Subcutaneous adipose tissue (tissue), 4 donors: ENCODE data around the gene SDC4. TPM values are rescaled to one million over a fixed set of nuclear protein-coding genes. Genes with fewer than 3 reads are reported as not detected.

Source experiments
- total RNA-seq, 4 donors: library from RNA; depleted of rRNA; stranded (reverse); fragments of >200 nt; gene quantifications; one replicate each; pipeline ENCODE4 v1.1.0, GENCODE V29; 2016
- TF ChIP-seq, protein P1 (sequence below): fragments of 450-650 bp; IDR thresholded peaks from one replicate; pipeline ENCODE4 v1.5.1; 2016; ENCODE audit warnings: low read depth, mild to moderate bottlenecking, control low read depth, antibody characterized with exemption, moderate library complexity

SDC4 gene
- total RNA-seq, 4 donors from 2014 or later, result 37.4 to 65.4 (median 40.9) TPM

DNA sequence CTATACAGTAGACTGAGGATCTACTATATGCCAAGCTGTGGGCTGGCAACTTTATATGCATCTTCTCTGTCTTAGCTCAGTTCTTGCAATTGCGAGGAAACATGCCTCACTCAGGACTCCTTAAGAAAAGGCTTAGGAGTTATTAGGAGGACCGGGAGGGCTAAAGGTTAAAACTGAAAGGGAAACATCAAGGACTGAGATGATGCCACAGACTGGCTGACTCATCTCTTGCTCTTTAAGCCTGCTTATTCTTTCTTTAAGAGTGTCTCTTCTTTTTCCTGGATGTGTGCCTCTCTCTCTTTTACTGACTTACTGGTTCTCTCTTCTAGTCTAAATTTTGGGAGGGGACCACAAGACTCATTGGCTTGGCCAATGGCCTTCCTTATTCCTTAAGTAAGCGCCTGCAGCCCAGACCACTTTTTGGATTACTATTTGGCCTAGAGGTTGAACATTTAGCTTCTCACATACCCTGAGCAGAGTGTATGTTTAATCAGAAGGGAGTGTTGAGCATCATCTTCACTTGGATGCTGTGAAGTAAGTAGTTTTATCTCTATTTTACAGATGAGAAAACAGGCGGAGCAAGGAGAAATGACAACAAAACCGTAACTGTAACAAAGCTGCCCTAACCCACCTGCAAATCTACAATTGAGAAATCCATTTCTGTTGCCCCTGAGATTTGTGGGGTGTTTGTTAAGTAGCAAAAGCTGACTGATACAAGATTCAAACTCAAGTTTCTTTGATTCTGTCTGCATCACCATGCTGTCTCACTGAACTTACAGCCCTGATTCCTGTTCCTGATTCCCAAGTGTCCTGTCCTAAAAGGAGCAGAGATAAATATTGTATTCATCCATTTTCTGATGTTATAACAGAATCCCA lies 7.2 kb upstream of the SDC4 start:
- TF ChIP-seq, protein P1, sequence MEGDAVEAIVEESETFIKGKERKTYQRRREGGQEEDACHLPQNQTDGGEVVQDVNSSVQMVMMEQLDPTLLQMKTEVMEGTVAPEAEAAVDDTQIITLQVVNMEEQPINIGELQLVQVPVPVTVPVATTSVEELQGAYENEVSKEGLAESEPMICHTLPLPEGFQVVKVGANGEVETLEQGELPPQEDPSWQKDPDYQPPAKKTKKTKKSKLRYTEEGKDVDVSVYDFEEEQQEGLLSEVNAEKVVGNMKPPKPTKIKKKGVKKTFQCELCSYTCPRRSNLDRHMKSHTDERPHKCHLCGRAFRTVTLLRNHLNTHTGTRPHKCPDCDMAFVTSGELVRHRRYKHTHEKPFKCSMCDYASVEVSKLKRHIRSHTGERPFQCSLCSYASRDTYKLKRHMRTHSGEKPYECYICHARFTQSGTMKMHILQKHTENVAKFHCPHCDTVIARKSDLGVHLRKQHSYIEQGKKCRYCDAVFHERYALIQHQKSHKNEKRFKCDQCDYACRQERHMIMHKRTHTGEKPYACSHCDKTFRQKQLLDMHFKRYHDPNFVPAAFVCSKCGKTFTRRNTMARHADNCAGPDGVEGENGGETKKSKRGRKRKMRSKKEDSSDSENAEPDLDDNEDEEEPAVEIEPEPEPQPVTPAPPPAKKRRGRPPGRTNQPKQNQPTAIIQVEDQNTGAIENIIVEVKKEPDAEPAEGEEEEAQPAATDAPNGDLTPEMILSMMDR, result no peak

GRCh38 chr20:45354423-45355208 lies 6.4 kb upstream of the SDC4 start:
- TF ChIP-seq, protein P1, result no peak

GRCh38 chr20:45353746-45354145 lies 5.5 kb upstream of the SDC4 start:
- TF ChIP-seq, protein P1, result no peak

GRCh38 chr20:45352729-45353128 lies 4.5 kb upstream of the SDC4 start:
- TF ChIP-seq, protein P1, result no peak

- TF ChIP-seq, protein P1, result no peak
These were observed 2.0 kb upstream of the SDC4 start for GRCh38 chr20:45350217-45350616.

- TF ChIP-seq, protein P1, result no peak
These were observed 808 bp downstream of the SDC4 start for GRCh38 chr20:45347297-45347935.

- TF ChIP-seq, protein P1, result no peak
These were observed 1.4 kb downstream of the SDC4 start for GRCh38 chr20:45346851-45347250.
